Keratinocyte (primary cell): Measurements from ENCODE around the gene PTEN.

Experiments
- EZH2 ChIP-seq: IDR thresholded peaks from one replicate; pipeline ENCODE4 v1.6.1; 2012; ENCODE audit warnings: inconsistent platforms, mild to moderate bottlenecking, low read length, moderate library complexity
- TF ChIP-seq, protein P1 (sequence below), 3 experiments: IDR thresholded peaks in 1 of 3; conservative IDR thresholded peaks in 1 of 3; optimal IDR thresholded peaks in 1 of 3; 2 replicates in 2 of 3; 3 replicates in 1 of 3; pipeline versions ENCODE3 to v1.5.1; 2011; ENCODE audit warnings: low read length in 3 of 3, mild to moderate bottlenecking in 3 of 3, moderate library complexity in 2 of 3, control low read depth in 1 of 3, inconsistent platforms in 1 of 3; ENCODE audit not compliant: insufficient read depth in 2 of 3; ENCODE audit errors: extremely low read depth in 1 of 3

GRCh38 chr10:87979847-87980246, 116.4 kb downstream of the PTEN start:
- TF ChIP-seq, protein P1, sequence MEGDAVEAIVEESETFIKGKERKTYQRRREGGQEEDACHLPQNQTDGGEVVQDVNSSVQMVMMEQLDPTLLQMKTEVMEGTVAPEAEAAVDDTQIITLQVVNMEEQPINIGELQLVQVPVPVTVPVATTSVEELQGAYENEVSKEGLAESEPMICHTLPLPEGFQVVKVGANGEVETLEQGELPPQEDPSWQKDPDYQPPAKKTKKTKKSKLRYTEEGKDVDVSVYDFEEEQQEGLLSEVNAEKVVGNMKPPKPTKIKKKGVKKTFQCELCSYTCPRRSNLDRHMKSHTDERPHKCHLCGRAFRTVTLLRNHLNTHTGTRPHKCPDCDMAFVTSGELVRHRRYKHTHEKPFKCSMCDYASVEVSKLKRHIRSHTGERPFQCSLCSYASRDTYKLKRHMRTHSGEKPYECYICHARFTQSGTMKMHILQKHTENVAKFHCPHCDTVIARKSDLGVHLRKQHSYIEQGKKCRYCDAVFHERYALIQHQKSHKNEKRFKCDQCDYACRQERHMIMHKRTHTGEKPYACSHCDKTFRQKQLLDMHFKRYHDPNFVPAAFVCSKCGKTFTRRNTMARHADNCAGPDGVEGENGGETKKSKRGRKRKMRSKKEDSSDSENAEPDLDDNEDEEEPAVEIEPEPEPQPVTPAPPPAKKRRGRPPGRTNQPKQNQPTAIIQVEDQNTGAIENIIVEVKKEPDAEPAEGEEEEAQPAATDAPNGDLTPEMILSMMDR (optimal IDR thresholded peaks at IDR 0.05 in 1 of 3, IDR thresholded peaks at IDR 0.05 in 1 of 3, conservative IDR thresholded peaks at IDR 0.05 in 1 of 3; ENCODE audit: extremely low read depth in 1 of 3, insufficient read depth in 2 of 3, low read length in 3 of 3) = no peak
- TF ChIP-seq EZH2 = no peak
